Ishikawa (cell line): ENCODE data around the gene IFNE.

Source experiments
- CEBPB ChIP-seq: IDR thresholded peaks from 2 replicates; pipeline ENCODE4 v1.6.1; 2012
- CREB1 ChIP-seq: IDR thresholded peaks from 2 replicates; pipeline ENCODE4 v1.6.1; 2012; ENCODE audit warnings: low read depth
- EGR1 ChIP-seq: IDR thresholded peaks from 2 replicates; pipeline ENCODE4 v1.6.1; 2012
- EP300 ChIP-seq: IDR thresholded peaks from 2 replicates; pipeline ENCODE4 v1.6.1; 2012; ENCODE audit warnings: borderline replicate concordance
- FOXM1 ChIP-seq: IDR thresholded peaks from 2 replicates; pipeline ENCODE4 v1.6.1; 2012; ENCODE audit warnings: low read depth, borderline replicate concordance
- MAX ChIP-seq: IDR thresholded peaks from 2 replicates; pipeline ENCODE4 v1.6.1; 2012
- NFIC ChIP-seq: IDR thresholded peaks from 2 replicates; pipeline ENCODE4 v1.6.1; 2012
- RAD21 ChIP-seq: IDR thresholded peaks from 2 replicates; pipeline ENCODE4 v1.6.1; 2012; ENCODE audit warnings: low read depth
- REST ChIP-seq: IDR thresholded peaks from 2 replicates; pipeline ENCODE4 v1.6.1; 2012; ENCODE audit warnings: low read depth, mild to moderate bottlenecking
- TAF1 ChIP-seq: IDR thresholded peaks from 2 replicates; pipeline ENCODE4 v1.6.1; 2012; ENCODE audit warnings: low read depth, mild to moderate bottlenecking
- TCF12 ChIP-seq: IDR thresholded peaks from 2 replicates; pipeline ENCODE4 v1.6.1; 2012; ENCODE audit warnings: low read depth
- TEAD4 ChIP-seq: IDR thresholded peaks from 2 replicates; pipeline ENCODE4 v1.6.1; 2012
- USF1 ChIP-seq: IDR thresholded peaks from 2 replicates; pipeline ENCODE4 v1.6.1; 2012
- YY1 ChIP-seq: IDR thresholded peaks from 2 replicates; pipeline ENCODE4 v1.6.1; 2012; ENCODE audit warnings: low read depth
- ZBTB7A ChIP-seq: IDR thresholded peaks from 2 replicates; pipeline ENCODE4 v1.6.1; 2012; ENCODE audit warnings: low read depth

Gene IFNE

GRCh38 chr9:21482213-21482612 is at the start of gene IFNE:
IFNE (minus strand) TSS chr9:21482313; CDS start chr9:21481694, 619 bp downstream.
- TF ChIP-seq NFIC (no peak), RAD21 (no peak), REST (no peak), TEAD4 (no peak), ZBTB7A (no peak), MAX (no peak), YY1 (no peak), CREB1 (no peak), TAF1 (no peak), EP300 (no peak), TCF12 (no peak)

GRCh38 chr9:21528123-21528808 is 46.2 kb upstream of the IFNE start:
- TF ChIP-seq NFIC, result no peak
- TF ChIP-seq ZBTB7A, result no peak
- TF ChIP-seq RAD21, result no peak
- TF ChIP-seq TEAD4, result no peak
- no peak for TF ChIP-seq USF1
- no peak for TF ChIP-seq EP300
- no peak for TF ChIP-seq REST
- no peak for TF ChIP-seq EGR1
- TF ChIP-seq YY1, result no peak
- TF ChIP-seq TAF1, result no peak
- no peak for TF ChIP-seq CREB1
- TF ChIP-seq MAX, result no peak
- TF ChIP-seq TCF12, result no peak
- TF ChIP-seq FOXM1, result no peak
- TF ChIP-seq CEBPB, result no peak

- TF ChIP-seq TCF12, result no peak
- TF ChIP-seq FOXM1, result no peak
- no peak for TF ChIP-seq MAX
- no peak for TF ChIP-seq RAD21
- TF ChIP-seq TAF1, result no peak
- TF ChIP-seq YY1, result no peak
- no peak for TF ChIP-seq CEBPB
- no peak for TF ChIP-seq CREB1
- no peak for TF ChIP-seq NFIC
- no peak for TF ChIP-seq EGR1
- no peak for TF ChIP-seq ZBTB7A
- TF ChIP-seq EP300, result no peak
Measured at GRCh38 chr9:21527579-21527978, 45.5 kb upstream of the IFNE start.

- TF ChIP-seq USF1 (no peak), TAF1 (no peak), NFIC (no peak), RAD21 (no peak), EP300 (no peak), MAX (no peak), FOXM1 (no peak), TCF12 (no peak), EGR1 (no peak), REST (no peak), TEAD4 (no peak), ZBTB7A (no peak)
Measured at GRCh38 chr9:21525174-21525573, 43.1 kb upstream of the IFNE start.
